ENCODE measurements around the gene KLHL1. TPM values are rescaled to one million over a fixed set of nuclear protein-coding genes. Genes with fewer than 3 reads are reported as not detected.

Gene KLHL1
- total and polyA plus RNA-seq, 2 of the 4 experiments (the other 2 are of a cell fraction) = not detected

DNA sequence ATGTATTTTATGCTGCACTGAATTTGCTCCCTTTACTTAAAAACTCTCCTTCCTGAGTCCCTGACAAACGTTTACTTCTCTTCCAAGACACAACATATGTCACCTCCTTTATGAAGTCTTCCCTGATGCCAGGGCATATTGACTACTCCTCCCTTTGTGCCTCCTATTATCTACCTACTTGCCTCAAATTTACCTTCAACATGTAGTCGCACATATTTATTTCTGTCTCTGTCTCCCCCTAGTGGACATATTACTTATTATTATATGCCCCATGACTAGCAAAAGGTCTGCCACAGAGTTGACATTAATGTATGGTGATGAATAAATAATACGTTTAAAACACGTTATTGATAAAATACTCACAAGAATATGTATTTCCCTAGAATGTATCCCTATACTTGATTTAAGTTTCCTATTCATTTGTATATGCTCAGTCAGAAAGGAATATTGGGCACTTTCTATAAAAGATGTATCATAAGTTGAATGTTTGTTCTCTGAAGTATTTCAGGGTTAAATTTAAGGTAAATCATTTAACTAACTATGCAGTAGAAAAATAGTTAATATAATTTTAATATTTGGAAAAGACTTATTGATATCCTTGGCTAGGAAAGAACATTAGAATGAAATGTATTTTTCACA lies 250.9 kb downstream of the KLHL1 start:
- H2AFZ ChIP-seq (replicated peaks; ENCODE audit: low read length, poor library complexity) = no peak overlapping the region
- H3K4me1 ChIP-seq (ENCODE audit: control insufficient read depth, insufficient read depth, low read length) = no peaks in the 10 kb centered on the region
- no peaks in the 10 kb centered on the region for H3K36me3 ChIP-seq (ENCODE audit: control insufficient read depth, insufficient read depth, low read length)
- POLR2A ChIA-PET (ENCODE audit: unreplicated experiment) = no interaction called here
- H4K8ac ChIP-seq (ENCODE audit: low read depth in 2 of 2, low read length in 2 of 2) = no peak overlapping the region
- H2AK5ac ChIP-seq (ENCODE audit: low read depth, low read length) = no peak overlapping the region
- no peak overlapping the region for H2BK120ac ChIP-seq (ENCODE audit: low read depth, low read length)
- WGBS, 2 experiments (ENCODE audit: extremely low coverage in 2 of 2, insufficient read length in 1 of 2) = 0% methylated on average over 1 of the region's 4 CpGs; no CpG with 5 or more reads in 1 of the 2 experiments
- H2BK15ac ChIP-seq (ENCODE audit: low read depth, low read length) = no peak overlapping the region
- no peak overlapping the region for H3K23ac ChIP-seq (ENCODE audit: low read depth, low read length)
- intact Hi-C loops (cut with micrococcal nuclease) = no loop called here
- H3K9ac ChIP-seq (ENCODE audit: low read depth, low read length) = no peak overlapping the region
- no peaks in the 10 kb centered on the region for H3K9me3 ChIP-seq (ENCODE audit: control insufficient read depth, insufficient read depth, low read length)
- no peaks in the 10 kb centered on the region for H4K20me1 ChIP-seq (ENCODE audit: insufficient read depth, low read length)
- TF ChIP-seq POLR2A (IDR thresholded peaks at IDR 0.05; ENCODE audit: low read depth, low read length) (no peak), CEBPB (IDR thresholded peaks at IDR 0.05; ENCODE audit: low read depth, low read length) (no peak), MAZ (IDR thresholded peaks at IDR 0.05; ENCODE audit: borderline replicate concordance, low read depth, low read length) (no peak), RAD21 (IDR thresholded peaks at IDR 0.05; ENCODE audit: low read length) (peak; percentile 18; the same call in 1 of the 2 replicates)
- TF ChIP-seq, protein P1, sequence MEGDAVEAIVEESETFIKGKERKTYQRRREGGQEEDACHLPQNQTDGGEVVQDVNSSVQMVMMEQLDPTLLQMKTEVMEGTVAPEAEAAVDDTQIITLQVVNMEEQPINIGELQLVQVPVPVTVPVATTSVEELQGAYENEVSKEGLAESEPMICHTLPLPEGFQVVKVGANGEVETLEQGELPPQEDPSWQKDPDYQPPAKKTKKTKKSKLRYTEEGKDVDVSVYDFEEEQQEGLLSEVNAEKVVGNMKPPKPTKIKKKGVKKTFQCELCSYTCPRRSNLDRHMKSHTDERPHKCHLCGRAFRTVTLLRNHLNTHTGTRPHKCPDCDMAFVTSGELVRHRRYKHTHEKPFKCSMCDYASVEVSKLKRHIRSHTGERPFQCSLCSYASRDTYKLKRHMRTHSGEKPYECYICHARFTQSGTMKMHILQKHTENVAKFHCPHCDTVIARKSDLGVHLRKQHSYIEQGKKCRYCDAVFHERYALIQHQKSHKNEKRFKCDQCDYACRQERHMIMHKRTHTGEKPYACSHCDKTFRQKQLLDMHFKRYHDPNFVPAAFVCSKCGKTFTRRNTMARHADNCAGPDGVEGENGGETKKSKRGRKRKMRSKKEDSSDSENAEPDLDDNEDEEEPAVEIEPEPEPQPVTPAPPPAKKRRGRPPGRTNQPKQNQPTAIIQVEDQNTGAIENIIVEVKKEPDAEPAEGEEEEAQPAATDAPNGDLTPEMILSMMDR (conservative IDR thresholded peaks at IDR 0.05; ENCODE audit: low read depth, low read length) = peak; percentile 39; the same call in 1 of the 2 replicates
- no peak overlapping the region for H3K27ac ChIP-seq (ENCODE audit: insufficient read depth, low read length)
- H3K18ac ChIP-seq (ENCODE audit: low read depth, low read length) = no peak overlapping the region
- DNase-seq = peak; percentile 1
- H3K4me2 ChIP-seq (ENCODE audit: low read depth, low read length) = no peak overlapping the region
- no peak overlapping the region for H4K5ac ChIP-seq (ENCODE audit: low read depth, low read length)
- H2AK9ac ChIP-seq (replicated peaks; ENCODE audit: low read depth, low read length, poor library complexity) = no peak overlapping the region
- no peaks in the 10 kb centered on the region for H3K79me1 ChIP-seq (ENCODE audit: low read depth in 1 of 2, low read length in 2 of 2)
- H3K56ac ChIP-seq (ENCODE audit: extremely low read depth, insufficient read depth, low read length) = no peak overlapping the region
- no peak overlapping the region for H3K4me3 ChIP-seq (ENCODE audit: insufficient read depth, low read depth, low read length)
- H3K9me1 ChIP-seq (ENCODE audit: insufficient read depth, low read length) = no peaks in the 10 kb centered on the region
- no peak overlapping the region for H2BK5ac ChIP-seq (ENCODE audit: low read depth, low read length, poor library complexity, severe bottlenecking)
- in situ Hi-C loops (cut with MboI; ENCODE audit: low sequenced_read_pairs) = no loop called here
- no TSS peak for BruUV-seq (replicated peaks)
- H4K91ac ChIP-seq (ENCODE audit: insufficient read depth, low read depth, low read length) = no peak overlapping the region
- dilution Hi-C loops (cut with HindIII; ENCODE audit: low sequenced_read_pairs, unreplicated experiment) = no loop called here
- ATAC-seq (ENCODE audit: low read depth) = no peak
- H2BK20ac ChIP-seq (ENCODE audit: low read depth, low read length) = no peak overlapping the region
- H3K14ac ChIP-seq (replicated peaks; ENCODE audit: low read depth, low read length) = no peak overlapping the region
- no peaks in the 10 kb centered on the region for H3K27me3 ChIP-seq (ENCODE audit: control insufficient read depth, insufficient read depth, low read length)
- no peak overlapping the region for H3K4ac ChIP-seq (ENCODE audit: low read depth, low read length)
- CTCF ChIA-PET = no interaction called here
